Measurements from ENCODE around the gene WASHC4.

- TF ChIP-seq POLR2AphosphoS5 (IDR thresholded peaks at IDR 0.05; ENCODE audit: low read depth, low read length) (no peak), POLR2A (IDR thresholded peaks at IDR 0.05; ENCODE audit: low read depth, low read length) (no peak), TAF1 (IDR thresholded peaks at IDR 0.05; ENCODE audit: borderline replicate concordance, low read depth, low read length) (no peak)
Observed at GRCh38 chr12:105177208-105177607, 69.7 kb downstream of the WASHC4 start.
